Measurements from ENCODE around the gene PGAP2.
"Not testable (repeated sequence)": the region's sequence is repeated elsewhere in the genome, so short reads cannot be mapped to it uniquely, and the experiment has no call there.

The PGAP2 gene
- long read RNA-seq, transcript PGAP2-215 (6 exons, 798 nt) = minor isoform, 9 of 135 reads
- long read RNA-seq, transcript PGAP2-207 (6 exons, 931 nt) = major isoform, 23 of 135 reads
- long read RNA-seq, transcript PGAP2-202 (7 exons, 1,843 nt) = minor isoform, 10 of 135 reads
- long read RNA-seq, transcript PGAP2-203 (7 exons, 1,837 nt) = minor isoform, 11 of 135 reads
- long read RNA-seq, partial matches to known transcripts = 2 of 135 reads
- long read RNA-seq, other reads (novel, unspliced or antisense) = 58 of 135 reads

GRCh38 chr11:3807909-3808860, at the start of gene PGAP2:
TSS of gene PGAP2 (plus strand) at chr11:3808560. CDS start at chr11:3811260, 2,700 bp downstream.
- Histone ChIP-seq H3K4me3 (replicated peaks; ENCODE audit: insufficient read depth, low read length) (peak within 1 kb of the TSS; percentile 82), H3K27ac (replicated peaks) (peak within 1 kb of the TSS; percentile 69), H3K27me3 (ENCODE audit: insufficient read depth, poor library complexity, severe bottlenecking) (no peaks in the 10 kb centered on the region)
- peak; percentile 70 to 77 for DNase-seq (ENCODE audit: low read depth in 1 of 2, low spot score in 1 of 2)
- TF ChIP-seq, protein P1, sequence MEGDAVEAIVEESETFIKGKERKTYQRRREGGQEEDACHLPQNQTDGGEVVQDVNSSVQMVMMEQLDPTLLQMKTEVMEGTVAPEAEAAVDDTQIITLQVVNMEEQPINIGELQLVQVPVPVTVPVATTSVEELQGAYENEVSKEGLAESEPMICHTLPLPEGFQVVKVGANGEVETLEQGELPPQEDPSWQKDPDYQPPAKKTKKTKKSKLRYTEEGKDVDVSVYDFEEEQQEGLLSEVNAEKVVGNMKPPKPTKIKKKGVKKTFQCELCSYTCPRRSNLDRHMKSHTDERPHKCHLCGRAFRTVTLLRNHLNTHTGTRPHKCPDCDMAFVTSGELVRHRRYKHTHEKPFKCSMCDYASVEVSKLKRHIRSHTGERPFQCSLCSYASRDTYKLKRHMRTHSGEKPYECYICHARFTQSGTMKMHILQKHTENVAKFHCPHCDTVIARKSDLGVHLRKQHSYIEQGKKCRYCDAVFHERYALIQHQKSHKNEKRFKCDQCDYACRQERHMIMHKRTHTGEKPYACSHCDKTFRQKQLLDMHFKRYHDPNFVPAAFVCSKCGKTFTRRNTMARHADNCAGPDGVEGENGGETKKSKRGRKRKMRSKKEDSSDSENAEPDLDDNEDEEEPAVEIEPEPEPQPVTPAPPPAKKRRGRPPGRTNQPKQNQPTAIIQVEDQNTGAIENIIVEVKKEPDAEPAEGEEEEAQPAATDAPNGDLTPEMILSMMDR (IDR thresholded peaks at IDR 0.05; ENCODE audit: insufficient read depth, low read length) = peak; percentile 95
- no peak for TF ChIP-seq GABPA (IDR thresholded peaks at IDR 0.05; ENCODE audit: low read depth)
- peak; percentile 24; the same call in 1 of the 2 replicates for TF ChIP-seq SPI1 (IDR thresholded peaks at IDR 0.05; ENCODE audit: borderline replicate concordance, low read depth)
- no peak for TF ChIP-seq POLR2AphosphoS5 (IDR thresholded peaks at IDR 0.05; ENCODE audit: low read depth)
- no peak for TF ChIP-seq REST (IDR thresholded peaks at IDR 0.05; ENCODE audit: insufficient replicate concordance, low read depth)

DNA sequence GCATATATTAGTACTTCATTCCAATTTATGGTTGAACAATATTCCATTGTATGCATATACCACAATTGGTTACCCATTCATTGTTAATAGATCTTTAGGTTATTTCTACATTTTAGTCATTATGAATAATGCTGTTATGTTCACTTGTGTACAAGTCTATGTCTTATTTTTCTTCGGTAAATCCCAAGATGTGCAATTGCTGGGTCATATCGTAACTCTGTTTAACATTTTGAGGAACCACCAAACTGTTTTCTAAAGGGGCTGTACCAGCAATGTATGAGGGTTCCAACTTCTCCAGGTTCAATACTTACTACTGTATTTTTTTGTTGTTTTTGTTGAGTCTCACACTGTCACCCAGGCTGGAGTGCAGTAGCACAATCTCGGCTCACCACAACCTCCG, 44.1 kb upstream of the PGAP2 start:
- no peak for TF ChIP-seq SPI1 (IDR thresholded peaks at IDR 0.05; ENCODE audit: borderline replicate concordance, low read depth)
- TF ChIP-seq GABPA (IDR thresholded peaks at IDR 0.05; ENCODE audit: low read depth) = no peak
- TF ChIP-seq, protein P1 (IDR thresholded peaks at IDR 0.05; ENCODE audit: insufficient read depth, low read length) = no peak
- no peak for TF ChIP-seq POLR2AphosphoS5 (IDR thresholded peaks at IDR 0.05; ENCODE audit: low read depth)
- H3K27ac ChIP-seq (replicated peaks) = no peak overlapping the region
- no peaks in the 10 kb centered on the region for H3K27me3 ChIP-seq (ENCODE audit: insufficient read depth, poor library complexity, severe bottlenecking)
- no peak for DNase-seq (ENCODE audit: low read depth in 1 of 2, low spot score in 1 of 2)
- H3K4me3 ChIP-seq (replicated peaks; ENCODE audit: insufficient read depth, low read length) = no peak overlapping the region

DNA sequence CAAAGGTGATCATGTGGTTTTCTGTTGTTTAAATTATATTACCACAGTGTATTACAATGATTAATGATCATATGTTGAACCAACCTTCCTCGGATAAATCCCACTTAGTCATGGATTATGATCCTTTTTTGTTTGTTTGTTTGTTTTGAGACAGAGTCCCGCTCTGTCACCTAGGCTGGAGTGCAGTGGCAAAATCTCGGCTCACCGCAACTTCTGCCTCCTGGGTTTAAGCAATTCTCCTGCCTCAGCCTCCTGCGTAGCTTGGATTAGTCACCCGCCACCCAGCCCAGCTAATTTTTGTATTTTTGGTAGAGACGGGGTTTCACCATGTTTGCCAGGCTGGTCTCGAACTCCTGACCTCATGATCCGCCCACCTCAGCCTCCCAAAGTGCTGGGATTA, 41.5 kb upstream of the PGAP2 start:
- not testable (repeated sequence) for H3K27me3 ChIP-seq (ENCODE audit: insufficient read depth, poor library complexity, severe bottlenecking); H3K27ac ChIP-seq (replicated peaks); H3K4me3 ChIP-seq (replicated peaks; ENCODE audit: insufficient read depth, low read length); DNase-seq (ENCODE audit: low read depth in 1 of 2, low spot score in 1 of 2)

DNA sequence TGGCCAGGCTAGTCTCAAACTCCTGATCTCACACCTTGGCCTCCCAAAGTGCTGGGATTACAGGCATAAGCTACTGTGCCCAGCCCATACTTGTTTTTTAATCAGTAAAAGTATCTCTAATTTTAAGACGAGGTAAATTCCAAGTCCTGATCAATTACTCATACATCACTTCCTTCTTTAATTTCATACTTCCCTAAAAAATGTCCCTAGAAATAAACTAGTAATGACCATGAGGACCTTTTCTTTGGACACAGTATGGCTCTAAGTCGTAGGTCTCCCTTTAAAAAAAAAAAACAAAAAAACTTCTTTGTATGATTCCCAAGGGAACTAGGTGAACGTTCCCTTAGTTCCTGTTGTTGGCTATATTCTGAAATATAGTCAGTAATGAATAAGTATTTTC, 40.8 kb upstream of the PGAP2 start:
- Histone ChIP-seq H3K27me3 (ENCODE audit: insufficient read depth, poor library complexity, severe bottlenecking) (no peaks in the 10 kb centered on the region), H3K27ac (replicated peaks) (no peak overlapping the region), H3K4me3 (replicated peaks; ENCODE audit: insufficient read depth, low read length) (no peak overlapping the region)
- no peak for DNase-seq (ENCODE audit: low read depth in 1 of 2, low spot score in 1 of 2)
- TF ChIP-seq, protein P1 (IDR thresholded peaks at IDR 0.05; ENCODE audit: insufficient read depth, low read length) = no peak
- TF ChIP-seq REST (IDR thresholded peaks at IDR 0.05; ENCODE audit: insufficient replicate concordance, low read depth) = no peak
- no peak for TF ChIP-seq POLR2AphosphoS5 (IDR thresholded peaks at IDR 0.05; ENCODE audit: low read depth)
- no peak for TF ChIP-seq SPI1 (IDR thresholded peaks at IDR 0.05; ENCODE audit: borderline replicate concordance, low read depth)
- TF ChIP-seq GABPA (IDR thresholded peaks at IDR 0.05; ENCODE audit: low read depth) = no peak
